Neural progenitor cell (in vitro differentiated cells): ENCODE measurements around the gene ITIH2. TPM values are rescaled to one million over a fixed set of nuclear protein-coding genes. Genes with fewer than 3 reads are reported as not detected.

Source experiments
- DNase-seq: peaks from one replicate; pipeline ENCODE4 v3.0.0-alpha.2; 2016; ENCODE audit warnings: low spot score
- H2AFZ ChIP-seq: fragments of 200-600 bp; sonication (generic); replicated peaks from 2 replicates; pipeline ENCODE4 v1.6.1; 2016; ENCODE audit warnings: antibody characterized with exemption
- H3F3A ChIP-seq: fragments of 200-600 bp; sonication (generic); 2 replicates; pipeline ENCODE4 v1.6.1; 2016; ENCODE audit warnings: antibody characterized with exemption, low read depth
- H3K27ac ChIP-seq: fragments of 200-600 bp; sonication (generic); 2 replicates; pipeline ENCODE4 v1.5.1; 2016; ENCODE audit warnings: mild to moderate bottlenecking
- H3K27me3 ChIP-seq: fragments of 200-600 bp; sonication (generic); 2 replicates; pipeline ENCODE4 v1.6.1; 2016; ENCODE audit warnings: mild to moderate bottlenecking, moderate library complexity
- H3K36me3 ChIP-seq: fragments of 200-600 bp; sonication (generic); 2 replicates; pipeline ENCODE4 v1.5.1; 2016
- H3K4me1 ChIP-seq: fragments of 200-600 bp; sonication (generic); 2 replicates; pipeline ENCODE4 v1.6.1; 2016; ENCODE audit warnings: mixed run types
- H3K4me2 ChIP-seq: fragments of 200-600 bp; sonication (generic); 2 replicates; pipeline ENCODE4 v1.6.1; 2016
- H3K4me3 ChIP-seq: fragments of 200-600 bp; sonication (generic); 2 replicates; pipeline ENCODE4 v1.5.1; 2016
- H3K79me2 ChIP-seq: fragments of 200-600 bp; sonication (generic); 2 replicates; pipeline ENCODE4 v1.6.1; 2016; ENCODE audit warnings: low read depth
- H3K9ac ChIP-seq: fragments of 200-600 bp; sonication (generic); 2 replicates; pipeline ENCODE4 v1.6.1; 2016
- H3K9me3 ChIP-seq: fragments of 200-600 bp; sonication (generic); 2 replicates; pipeline ENCODE4 v1.5.1; 2016; ENCODE audit warnings: low read depth
- H4K20me1 ChIP-seq: fragments of 200-600 bp; sonication (generic); 2 replicates; pipeline ENCODE4 v1.6.1; 2016; ENCODE audit warnings: low read depth
- H3K27ac Mint-ChIP-seq: 3 replicates; pipeline ENCODE4 v1.8.0; 2021; ENCODE audit warnings: mixed read lengths
- H3K27me3 Mint-ChIP-seq: 2 replicates; pipeline ENCODE4 v1.8.0; 2022; ENCODE audit warnings: low read depth, mild to moderate bottlenecking, inconsistent platforms, moderate library complexity, mixed read lengths; ENCODE audit not compliant: insufficient read depth
- H3K36me3 Mint-ChIP-seq: 3 replicates; pipeline ENCODE4 v1.8.0; 2021; ENCODE audit warnings: mixed read lengths
- H3K4me1 Mint-ChIP-seq: 3 replicates; pipeline ENCODE4 v1.8.0; 2021; ENCODE audit warnings: mixed read lengths
- H3K4me3 Mint-ChIP-seq: 3 replicates; pipeline ENCODE4 v1.8.0; 2021; ENCODE audit warnings: mild to moderate bottlenecking, moderate library complexity, mixed read lengths
- H3K9me3 Mint-ChIP-seq: 3 replicates; pipeline ENCODE4 v1.8.0; 2020; ENCODE audit warnings: mixed read lengths
- CTCF ChIP-seq: fragments of 200-600 bp; sonication (generic); IDR thresholded peaks from 2 replicates; pipeline ENCODE4 v1.5.1; 2017; ENCODE audit warnings: antibody characterized with exemption, mild to moderate bottlenecking
- EZH2 ChIP-seq: fragments of 200-600 bp; sonication (generic); IDR thresholded peaks from 2 replicates; pipeline ENCODE4 v1.6.1; 2017; ENCODE audit warnings: antibody characterized with exemption, mild to moderate bottlenecking, moderate library complexity
- EZH2phosphoT487 ChIP-seq: fragments of 200-600 bp; sonication (generic); IDR thresholded peaks from 2 replicates; pipeline ENCODE4 v1.6.1; 2017; ENCODE audit warnings: antibody characterized with exemption
- total RNA-seq: library from RNA; depleted of rRNA; stranded (reverse); fragments of >200 nt; gene quantifications from 2 replicates; pipeline ENCODE4 v1.2.3, GENCODE V29; 2015; ENCODE audit warnings: low replicate concordance

ITIH2 gene
- total RNA-seq, 1 donor from 2014 or later = not detected

GRCh38 chr10:7720478-7720877, 17.4 kb downstream of the ITIH2 start:
- TF ChIP-seq EZH2 (no peak), CTCF (no peak), EZH2phosphoT487 (no peak)
- no peak overlapping the region for H3K4me3 ChIP-seq
- H3K27me3 ChIP-seq = no peaks in the 10 kb centered on the region
- H3K27ac Mint-ChIP-seq = no peak overlapping the region
- H3K9ac ChIP-seq = no peak overlapping the region
- H4K20me1 ChIP-seq = no peaks in the 10 kb centered on the region
- no peaks in the 10 kb centered on the region for H3K36me3 Mint-ChIP-seq
- H3K36me3 ChIP-seq = no peaks in the 10 kb centered on the region
- H3K9me3 Mint-ChIP-seq = peaks cover under 1% of the 10 kb centered on the region
- no peak overlapping the region for H3K4me3 Mint-ChIP-seq
- H3K27me3 Mint-ChIP-seq = peaks cover 4% of the 10 kb centered on the region
- no peaks in the 10 kb centered on the region for H3F3A ChIP-seq
- no peak overlapping the region for H3K4me2 ChIP-seq
- H2AFZ ChIP-seq = peak overlapping the region; percentile 17
- H3K9me3 ChIP-seq = no peaks in the 10 kb centered on the region
- H3K79me2 ChIP-seq = no peaks in the 10 kb centered on the region
- H3K4me1 Mint-ChIP-seq = no peaks in the 10 kb centered on the region
- H3K4me1 ChIP-seq = no peaks in the 10 kb centered on the region
- no peak overlapping the region for H3K27ac ChIP-seq
- no peak for DNase-seq

DNA sequence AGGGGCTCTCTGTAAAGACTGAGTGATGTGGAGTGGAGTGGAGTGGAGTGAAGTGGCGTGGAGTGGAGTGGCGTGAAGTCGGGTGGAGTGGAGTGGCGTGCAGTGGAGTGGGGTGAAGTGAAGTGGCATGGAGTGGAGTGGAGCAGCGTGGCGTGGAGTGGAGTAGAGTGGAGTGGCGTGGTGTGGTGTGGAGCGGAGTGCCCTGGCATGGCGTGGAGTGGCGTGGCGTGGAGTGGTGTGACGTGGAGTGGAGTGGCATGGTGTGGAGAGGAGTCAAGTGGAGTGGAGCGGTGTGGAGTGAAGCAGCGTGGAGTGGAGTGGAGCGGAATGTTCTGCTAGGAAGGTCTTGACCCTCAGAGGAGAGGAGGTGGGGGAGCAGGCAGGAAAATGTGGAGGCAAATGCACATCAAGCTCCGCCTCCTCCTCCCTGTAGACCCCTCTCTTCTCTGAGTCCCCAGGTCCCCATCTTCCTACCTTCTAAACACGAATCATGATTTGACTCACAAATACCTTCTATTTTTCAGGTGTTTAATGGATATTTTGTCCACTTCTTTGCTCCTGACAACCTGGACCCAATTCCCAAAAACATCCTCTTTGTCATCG, 19.9 kb downstream of the ITIH2 start:
- no peaks in the 10 kb centered on the region for H3K9me3 Mint-ChIP-seq
- TF ChIP-seq EZH2 = no peak
- TF ChIP-seq CTCF = no peak
- no peak for TF ChIP-seq EZH2phosphoT487
- H3K9me3 ChIP-seq = no peaks in the 10 kb centered on the region
- no peaks in the 10 kb centered on the region for H3F3A ChIP-seq
- no peak overlapping the region for H3K4me3 Mint-ChIP-seq
- no peaks in the 10 kb centered on the region for H3K4me1 ChIP-seq
- no peak overlapping the region for H3K27ac ChIP-seq
- no peak for DNase-seq
- H4K20me1 ChIP-seq = no peaks in the 10 kb centered on the region
- H3K36me3 ChIP-seq = no peaks in the 10 kb centered on the region
- H3K27me3 Mint-ChIP-seq = no peaks in the 10 kb centered on the region
- H3K4me2 ChIP-seq = no peak overlapping the region
- H3K4me3 ChIP-seq = no peak overlapping the region
- no peaks in the 10 kb centered on the region for H3K4me1 Mint-ChIP-seq
- H3K79me2 ChIP-seq = no peaks in the 10 kb centered on the region
- H3K9ac ChIP-seq = no peak overlapping the region
- no peak overlapping the region for H3K27ac Mint-ChIP-seq
- H3K27me3 ChIP-seq = peaks cover 10% of the 10 kb centered on the region
- H2AFZ ChIP-seq = no peak overlapping the region
- no peaks in the 10 kb centered on the region for H3K36me3 Mint-ChIP-seq

- Histone ChIP-seq H2AFZ (no peak overlapping the region), H3K4me2 (no peak overlapping the region), H3K9me3 (no peaks in the 10 kb centered on the region), H4K20me1 (no peaks in the 10 kb centered on the region), H3K79me2 (no peaks in the 10 kb centered on the region), H3K4me3 (no peak overlapping the region), H3K4me1 (no peaks in the 10 kb centered on the region), H3F3A (no peaks in the 10 kb centered on the region), H3K27me3 (no peaks in the 10 kb centered on the region), H3K36me3 (no peaks in the 10 kb centered on the region), H3K27ac (no peak overlapping the region), H3K9ac (no peak overlapping the region)
- Mint-ChIP-seq H3K27me3 (no peaks in the 10 kb centered on the region), H3K9me3 (no peaks in the 10 kb centered on the region), H3K4me3 (no peak overlapping the region), H3K36me3 (no peaks in the 10 kb centered on the region), H3K27ac (no peak overlapping the region), H3K4me1 (peaks cover 9% of the 10 kb centered on the region)
- no peak for TF ChIP-seq EZH2
- no peak for TF ChIP-seq CTCF
- no peak for TF ChIP-seq EZH2phosphoT487
- DNase-seq = no peak
Observed at GRCh38 chr10:7734821-7735220, 31.7 kb downstream of the ITIH2 start.
